Colonic mucosa (tissue), 4 donors: Measurements from ENCODE around the gene GALNT1. TPM values are rescaled to one million over a fixed set of nuclear protein-coding genes. Genes with fewer than 3 reads are reported as not detected.
A peak's percentile ranks its signal among the peaks of the same experiment; 100 is the strongest.

ENCODE experiments used
- DNase-seq: peaks from one replicate; pipeline ENCODE4 v3.0.0-alpha.2; 2020
- H3K27ac ChIP-seq: fragments of 200-600 bp; one replicate; pipeline ENCODE4 v1.8.0; 2021
- H3K27me3 ChIP-seq: fragments of 200-600 bp; one replicate; pipeline ENCODE4 v1.8.0; 2021
- H3K36me3 ChIP-seq: fragments of 200-600 bp; one replicate; pipeline ENCODE4 v1.8.0; 2021
- H3K4me1 ChIP-seq: fragments of 200-600 bp; one replicate; pipeline ENCODE4 v1.8.0; 2021; ENCODE audit warnings: mild to moderate bottlenecking
- H3K4me3 ChIP-seq: fragments of 200-600 bp; one replicate; pipeline ENCODE4 v1.8.0; 2021
- H3K9ac ChIP-seq, 2 donors: one replicate each; pipeline ENCODE4 v1.7.0; 2013; ENCODE audit warnings: control low read depth in 2 of 2, low read depth in 2 of 2, low read length in 2 of 2
- H3K9me3 ChIP-seq: fragments of 200-600 bp; one replicate; pipeline ENCODE4 v1.8.0; 2021
- CTCF ChIP-seq: fragments of 200-600 bp; IDR thresholded peaks from one replicate; pipeline ENCODE4 v1.8.0; 2022; ENCODE audit warnings: antibody characterized with exemption, mild to moderate bottlenecking
- intact Hi-C: fragments of 100-400 bp; cut with DNase I; formaldehyde crosslinking; loops from one replicate; pipeline ENCODE4 v1.14.1; 2022
- total RNA-seq, 2 donors: library from RNA; stranded (reverse); fragmentation: NEBNext Ultra II Directional in 1 of 2; extraction: Animal tissue kit (Norgen Biotek cat#: 25700) in 1 of 2; gene quantifications; one replicate each; pipeline ENCODE4 v1.2.1, GENCODE V29; 2021
- donor health status: healthy.
- donor health status: DM: no; HTN: no; CAD: no.
- donor health status: DM: no; HTN: no; CAD: no.

Gene GALNT1
- total RNA-seq, 2 donors from 2014 or later, result 108 to 140 TPM

DNA sequence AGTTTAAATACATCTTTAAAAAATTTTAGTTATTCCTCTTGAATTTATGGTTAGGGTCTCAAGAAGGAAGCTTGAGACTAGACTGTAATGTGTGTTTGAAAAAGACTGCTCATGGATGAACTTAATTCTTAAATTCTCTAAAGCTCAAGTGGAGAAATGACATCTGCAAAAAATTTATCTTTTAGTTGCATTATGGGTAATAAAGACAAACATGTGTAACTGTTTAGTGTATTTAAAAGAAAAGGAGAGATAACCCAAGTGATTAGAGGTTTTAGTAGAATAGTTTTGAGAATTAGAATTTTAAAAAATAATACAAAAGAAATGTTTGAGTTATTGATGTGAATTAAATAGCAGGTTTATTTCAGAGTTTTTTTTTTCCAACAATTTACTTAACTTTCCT, 36.7 kb downstream of the GALNT1 start:
- intact Hi-C loops, result no loop called here
- Histone ChIP-seq H3K9ac (no peak overlapping the region), H3K4me3 (no peak overlapping the region), H3K36me3 (no peaks in the 10 kb centered on the region), H3K4me1 (peaks cover 4% of the 10 kb centered on the region), H3K27ac (no peak overlapping the region), H3K9me3 (no peaks in the 10 kb centered on the region), H3K27me3 (no peaks in the 10 kb centered on the region)
- no peak for TF ChIP-seq CTCF
- no peak for DNase-seq

DNA sequence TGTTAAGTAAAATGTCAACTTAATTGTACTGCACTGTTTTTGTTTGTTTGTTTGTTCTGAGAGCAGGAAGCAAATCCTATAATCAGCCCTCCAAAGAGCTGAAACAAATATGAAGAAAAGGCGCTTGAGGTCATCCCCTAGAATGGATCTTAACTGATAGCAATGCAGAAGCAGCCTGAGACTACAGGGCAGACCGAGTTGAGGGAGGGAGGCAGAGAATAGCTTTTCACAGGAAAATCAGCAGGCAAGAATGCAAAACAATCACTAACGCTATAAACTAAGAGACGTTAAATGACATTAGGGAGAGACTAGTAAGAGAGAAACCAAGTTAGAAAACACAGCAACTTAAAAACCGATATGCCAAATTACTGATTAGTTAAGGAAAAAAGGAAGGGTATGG, 37.2 kb downstream of the GALNT1 start:
- Histone ChIP-seq H3K9ac (no peak overlapping the region), H3K27ac (no peak overlapping the region), H3K9me3 (no peaks in the 10 kb centered on the region), H3K36me3 (no peaks in the 10 kb centered on the region), H3K4me3 (no peak overlapping the region), H3K27me3 (no peaks in the 10 kb centered on the region), H3K4me1 (peaks cover 4% of the 10 kb centered on the region)
- no peak for TF ChIP-seq CTCF
- intact Hi-C loops, result no loop called here
- DNase-seq, result no peak

- peaks cover 4% of the 10 kb centered on the region for H3K4me1 ChIP-seq
- H3K9me3 ChIP-seq, result no peaks in the 10 kb centered on the region
- intact Hi-C loops, result no loop called here
- H3K27me3 ChIP-seq, result no peaks in the 10 kb centered on the region
- H3K36me3 ChIP-seq, result no peaks in the 10 kb centered on the region
- no peak overlapping the region for H3K4me3 ChIP-seq
- no peak for TF ChIP-seq CTCF
- no peak overlapping the region for H3K9ac ChIP-seq
- no peak overlapping the region for H3K27ac ChIP-seq
- DNase-seq, result no peak
Measured at GRCh38 chr18:35619464-35619863, 37.9 kb downstream of the GALNT1 start.

DNA sequence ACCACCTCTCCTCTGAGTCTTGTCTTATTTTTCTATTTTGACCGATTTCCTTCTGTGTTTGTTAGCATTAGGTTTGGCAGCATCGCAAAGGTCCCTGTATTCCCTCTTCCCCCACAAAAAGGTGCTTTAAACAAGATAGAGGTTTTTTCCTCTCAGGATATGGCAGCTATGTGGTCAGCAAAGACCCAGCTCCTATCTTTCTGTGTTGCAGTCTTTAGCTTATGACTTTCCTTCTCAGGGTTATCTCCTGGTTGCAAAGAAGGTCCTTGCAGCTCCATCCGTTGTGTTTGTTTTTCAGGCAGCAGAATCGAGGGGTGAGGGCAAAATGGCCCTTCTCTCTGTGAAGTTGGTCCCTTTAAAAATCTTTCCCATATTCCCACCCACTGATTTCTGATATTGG, 38.4 kb downstream of the GALNT1 start:
- Histone ChIP-seq H3K9me3 (no peaks in the 10 kb centered on the region), H3K27me3 (no peaks in the 10 kb centered on the region), H3K27ac (no peak overlapping the region), H3K36me3 (no peaks in the 10 kb centered on the region), H3K9ac (no peak overlapping the region), H3K4me1 (peaks cover 4% of the 10 kb centered on the region), H3K4me3 (no peak overlapping the region)
- no peak for DNase-seq
- TF ChIP-seq CTCF, result no peak
- intact Hi-C loops, result no loop called here

DNA sequence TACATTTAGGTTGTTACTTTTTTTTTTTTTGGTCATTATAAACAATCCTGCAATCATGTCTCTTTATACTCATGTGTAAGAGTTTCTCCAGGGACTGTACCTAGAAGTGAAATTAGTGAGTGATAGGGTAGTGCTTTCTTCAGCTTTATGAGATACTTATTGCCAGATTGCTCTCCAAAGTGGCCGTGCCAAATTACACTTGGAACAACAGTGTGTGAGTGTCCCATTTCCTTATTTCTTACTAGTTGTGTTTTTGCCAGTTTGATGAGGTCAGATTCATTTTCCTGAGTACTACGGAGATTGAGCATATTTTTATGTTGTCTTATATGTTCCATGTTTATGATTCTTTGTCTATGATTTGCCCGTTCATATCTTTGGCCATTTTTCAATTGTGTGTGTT, 39.2 kb downstream of the GALNT1 start:
- H3K9ac ChIP-seq, result no peak overlapping the region
- peak overlapping the region; percentile 21 for H3K27ac ChIP-seq
- peak; percentile 40 for DNase-seq
- H3K4me1 ChIP-seq, result peaks cover 1% of the 10 kb centered on the region
- H3K36me3 ChIP-seq, result no peaks in the 10 kb centered on the region
- intact Hi-C loops, result no loop called here
- H3K9me3 ChIP-seq, result no peaks in the 10 kb centered on the region
- no peak for TF ChIP-seq CTCF
- no peaks in the 10 kb centered on the region for H3K27me3 ChIP-seq
- H3K4me3 ChIP-seq, result no peak overlapping the region

DNA sequence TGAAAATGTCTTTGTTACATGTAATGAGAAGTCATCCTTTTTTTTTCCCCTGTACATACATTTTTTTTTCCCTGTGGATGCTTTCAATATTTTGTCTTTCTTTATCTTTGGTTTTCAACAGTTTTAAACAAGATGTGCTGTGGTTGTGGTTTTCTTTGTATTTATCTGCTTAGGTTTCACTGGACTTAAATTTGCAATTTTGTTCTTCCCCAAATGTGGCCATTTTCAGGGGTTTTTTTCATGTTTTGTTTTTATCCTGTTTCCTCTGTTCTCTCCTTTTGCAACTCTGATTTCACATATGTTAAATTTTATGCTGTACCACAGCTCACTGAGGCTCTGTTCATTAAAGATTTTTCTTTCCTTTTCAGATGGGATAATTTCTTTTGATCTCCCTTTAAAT, 41.7 kb downstream of the GALNT1 start:
- Histone ChIP-seq H3K27ac (no peak overlapping the region), H3K9me3 (peaks cover 4% of the 10 kb centered on the region), H3K36me3 (no peaks in the 10 kb centered on the region), H3K9ac (no peak overlapping the region), H3K4me1 (no peaks in the 10 kb centered on the region), H3K27me3 (no peaks in the 10 kb centered on the region), H3K4me3 (no peak overlapping the region)
- intact Hi-C loops, result no loop called here
- DNase-seq, result no peak
- no peak for TF ChIP-seq CTCF
